ENCODE results near the gene RINL.

RINL gene

GRCh38 chr19:38918526-38918925 is 40.5 kb upstream of the RINL start:
- Histone ChIP-seq H3K79me2 (ENCODE audit: insufficient read depth, low read length) (no peaks in the 10 kb centered on the region), H2AFZ (ENCODE audit: low read depth, low read length) (no peak overlapping the region), H3K27me3 (ENCODE audit: insufficient read depth, low read length, poor library complexity) (no peaks in the 10 kb centered on the region), H3K9ac (ENCODE audit: low read depth, low read length) (no peak overlapping the region), H3K9me3 (ENCODE audit: insufficient read depth, low read length, severe bottlenecking) (no peaks in the 10 kb centered on the region), H3K4me3 (ENCODE audit: low read depth in 1 of 2, low read length in 2 of 2) (no peak overlapping the region), H3K4me1 (ENCODE audit: insufficient read depth, low read length) (no peaks in the 10 kb centered on the region), H3K27ac (ENCODE audit: low read length) (no peak overlapping the region), H4K20me1 (ENCODE audit: insufficient read depth, low read length) (no peaks in the 10 kb centered on the region; the same call in 1 of the 2 replicates), H3K36me3 (ENCODE audit: insufficient read depth, low read length) (peaks cover 23% of the 10 kb centered on the region), H3K4me2 (ENCODE audit: insufficient read depth, low read length) (no peak overlapping the region)
- TF ChIP-seq EZH2 (IDR thresholded peaks at IDR 0.05; ENCODE audit: borderline replicate concordance, low read depth, low read length, severe bottlenecking) (no peak), CTCF (IDR thresholded peaks at IDR 0.05; ENCODE audit: borderline replicate concordance, extremely low read depth, low read length, poor library complexity, severe bottlenecking) (no peak)
- ATAC-seq (ENCODE audit: insufficient read depth, low read depth) (no peak), DNase-seq (no peak)

GRCh38 chr19:38917921-38918491 is 39.9 kb upstream of the RINL start:
- H3K9ac ChIP-seq (ENCODE audit: low read depth, low read length): no peak overlapping the region
- no peak for DNase-seq

GRCh38 chr19:38917516-38917915 is 39.4 kb upstream of the RINL start:
- DNase-seq: no peak
- TF ChIP-seq CTCF (IDR thresholded peaks at IDR 0.05; ENCODE audit: borderline replicate concordance, extremely low read depth, low read length, poor library complexity, severe bottlenecking) (no peak), EZH2 (IDR thresholded peaks at IDR 0.05; ENCODE audit: borderline replicate concordance, low read depth, low read length, severe bottlenecking) (no peak)
- Histone ChIP-seq H3K27ac (ENCODE audit: low read length) (no peak overlapping the region), H3K4me3 (ENCODE audit: low read depth in 1 of 2, low read length in 2 of 2) (no peak overlapping the region), H3K27me3 (ENCODE audit: insufficient read depth, low read length, poor library complexity) (no peaks in the 10 kb centered on the region), H4K20me1 (ENCODE audit: insufficient read depth, low read length) (no peaks in the 10 kb centered on the region; the same call in 1 of the 2 replicates), H3K4me2 (ENCODE audit: insufficient read depth, low read length) (no peak overlapping the region), H3K36me3 (ENCODE audit: insufficient read depth, low read length) (peaks cover 23% of the 10 kb centered on the region), H3K79me2 (ENCODE audit: insufficient read depth, low read length) (no peaks in the 10 kb centered on the region), H2AFZ (ENCODE audit: low read depth, low read length) (no peak overlapping the region), H3K4me1 (ENCODE audit: insufficient read depth, low read length) (no peaks in the 10 kb centered on the region), H3K9ac (ENCODE audit: low read depth, low read length) (no peak overlapping the region), H3K9me3 (ENCODE audit: insufficient read depth, low read length, severe bottlenecking) (no peaks in the 10 kb centered on the region)
- ATAC-seq (ENCODE audit: insufficient read depth, low read depth): no peak

More at GRCh38 chr19:38917921-38918491, 39.9 kb upstream of the RINL start:
- peak; percentile 17; the same call in 1 of the 3 replicates for ATAC-seq (ENCODE audit: insufficient read depth, low read depth)
- no peak overlapping the region for H2AFZ ChIP-seq (ENCODE audit: low read depth, low read length)
- no peaks in the 10 kb centered on the region for H3K4me1 ChIP-seq (ENCODE audit: insufficient read depth, low read length)
- no peak overlapping the region for H3K4me3 ChIP-seq (ENCODE audit: low read depth in 1 of 2, low read length in 2 of 2)
- H4K20me1 ChIP-seq (ENCODE audit: insufficient read depth, low read length): no peaks in the 10 kb centered on the region; the same call in 1 of the 2 replicates
- peaks cover 23% of the 10 kb centered on the region for H3K36me3 ChIP-seq (ENCODE audit: insufficient read depth, low read length)
- TF ChIP-seq EZH2 (IDR thresholded peaks at IDR 0.05; ENCODE audit: borderline replicate concordance, low read depth, low read length, severe bottlenecking): no peak
- TF ChIP-seq CTCF (IDR thresholded peaks at IDR 0.05; ENCODE audit: borderline replicate concordance, extremely low read depth, low read length, poor library complexity, severe bottlenecking): no peak
- H3K27me3 ChIP-seq (ENCODE audit: insufficient read depth, low read length, poor library complexity): no peaks in the 10 kb centered on the region
- H3K4me2 ChIP-seq (ENCODE audit: insufficient read depth, low read length): no peak overlapping the region
- H3K9me3 ChIP-seq (ENCODE audit: insufficient read depth, low read length, severe bottlenecking): no peaks in the 10 kb centered on the region
- H3K79me2 ChIP-seq (ENCODE audit: insufficient read depth, low read length): no peaks in the 10 kb centered on the region
- no peak overlapping the region for H3K27ac ChIP-seq (ENCODE audit: low read length)

All from DND-41 (cell line).